HEK293 (cell line): ENCODE data around the gene WDR7.

Source experiments
- PRDM6 ChIP-seq: fragments of 450-650 bp; formaldehyde crosslinking; IDR thresholded peaks from 2 replicates; pipeline ENCODE4 v1.5.1; 2017; ENCODE audit warnings: missing biosample characterization, missing genetic modification characterization
- ZNF777 ChIP-seq: fragments of 450-650 bp; formaldehyde crosslinking; IDR thresholded peaks from 2 replicates; pipeline ENCODE4 v1.5.1; 2017; ENCODE audit warnings: missing biosample characterization, missing genetic modification characterization, borderline replicate concordance
- TF ChIP-seq, protein P1 (sequence below): fragments of 450-650 bp; formaldehyde crosslinking; IDR thresholded peaks from 2 replicates; pipeline ENCODE4 v1.5.1; 2016; ENCODE audit warnings: missing biosample characterization, missing genetic modification characterization

DNA sequence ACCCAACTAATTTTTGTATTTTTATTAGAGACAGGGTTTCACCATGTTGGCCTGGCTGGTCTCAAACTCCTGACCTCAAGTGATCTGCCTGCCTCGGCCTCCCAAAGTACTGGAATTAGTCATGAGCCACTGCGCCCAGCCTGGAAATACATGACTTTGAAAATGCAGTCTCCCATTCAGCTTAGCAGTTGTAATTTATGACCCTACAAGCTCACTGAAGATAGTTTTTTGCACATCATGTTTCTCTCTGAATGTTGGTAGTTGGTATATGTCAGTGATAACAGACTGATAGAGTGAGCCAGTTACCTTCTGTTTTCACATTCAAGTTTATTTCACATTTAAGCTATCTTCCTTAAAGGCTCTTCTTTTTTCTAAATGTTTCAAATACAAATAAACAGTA, 7.1 kb downstream of the WDR7 start:
- TF ChIP-seq PRDM6 (tag by site-specific recombination) (no peak), ZNF777 (no peak)
- TF ChIP-seq, protein P1, sequence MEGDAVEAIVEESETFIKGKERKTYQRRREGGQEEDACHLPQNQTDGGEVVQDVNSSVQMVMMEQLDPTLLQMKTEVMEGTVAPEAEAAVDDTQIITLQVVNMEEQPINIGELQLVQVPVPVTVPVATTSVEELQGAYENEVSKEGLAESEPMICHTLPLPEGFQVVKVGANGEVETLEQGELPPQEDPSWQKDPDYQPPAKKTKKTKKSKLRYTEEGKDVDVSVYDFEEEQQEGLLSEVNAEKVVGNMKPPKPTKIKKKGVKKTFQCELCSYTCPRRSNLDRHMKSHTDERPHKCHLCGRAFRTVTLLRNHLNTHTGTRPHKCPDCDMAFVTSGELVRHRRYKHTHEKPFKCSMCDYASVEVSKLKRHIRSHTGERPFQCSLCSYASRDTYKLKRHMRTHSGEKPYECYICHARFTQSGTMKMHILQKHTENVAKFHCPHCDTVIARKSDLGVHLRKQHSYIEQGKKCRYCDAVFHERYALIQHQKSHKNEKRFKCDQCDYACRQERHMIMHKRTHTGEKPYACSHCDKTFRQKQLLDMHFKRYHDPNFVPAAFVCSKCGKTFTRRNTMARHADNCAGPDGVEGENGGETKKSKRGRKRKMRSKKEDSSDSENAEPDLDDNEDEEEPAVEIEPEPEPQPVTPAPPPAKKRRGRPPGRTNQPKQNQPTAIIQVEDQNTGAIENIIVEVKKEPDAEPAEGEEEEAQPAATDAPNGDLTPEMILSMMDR (tag by site-specific recombination) = no peak
